IMR-90 (cell line): ENCODE data around the gene TBCK. TPM values are rescaled to one million over a fixed set of nuclear protein-coding genes. Genes with fewer than 3 reads are reported as not detected.
A peak's percentile ranks its signal among the peaks of the same experiment; 100 is the strongest.

ENCODE experiments used
- ATAC-seq: fragments of 200-7000 bp; cut with Tn5 transposase; 2 replicates; pipeline ENCODE4 v1.9.1; 2020; ENCODE audit warnings: low read depth, mild to moderate bottlenecking, moderate library complexity
- BruUV-seq: library from RNA; stranded (reverse); fragments of 400-500 nt; replicated peaks from 2 replicates; lab custom pipeline; 2021; lab: Mats Ljungman, UMichigan
- CTCF ChIA-PET: fragments of 300-600 bp; formaldehyde crosslinking; extraction: SDS; loops from one replicate; lab custom pipeline; 2021; ENCODE audit warnings: antibody characterized with exemption; lab: Yijun Ruan, JAX
- POLR2A ChIA-PET: fragments of 300-600 bp; sonication (Branson Sonifier 250); formaldehyde crosslinking; loops from one replicate; lab custom pipeline; 2022; ENCODE audit warnings: antibody characterized with exemption; ENCODE audit not compliant: unreplicated experiment; lab: Charles Lee
- DNase-seq: peaks from one replicate; pipeline ENCODE4 v3.0.0; 2013
- H2AFZ ChIP-seq: replicated peaks from 2 replicates; pipeline ENCODE3; 2013; ENCODE audit warnings: low read length, mild to moderate bottlenecking; ENCODE audit not compliant: poor library complexity
- H2AK5ac ChIP-seq: 2 replicates; pipeline ENCODE4 v1.6.1; 2013; ENCODE audit warnings: low read depth, low read length, inconsistent platforms
- H2AK9ac ChIP-seq: replicated peaks from 2 replicates; pipeline ENCODE3; 2013; ENCODE audit warnings: mild to moderate bottlenecking, low read depth, low read length, moderate library complexity; ENCODE audit not compliant: poor library complexity
- H2BK120ac ChIP-seq: 2 replicates; pipeline ENCODE4 v1.6.1; 2013; ENCODE audit warnings: low read depth, low read length, inconsistent platforms
- H2BK15ac ChIP-seq: 3 replicates; pipeline ENCODE4 v1.6.1; 2013; ENCODE audit warnings: low read depth, low read length, inconsistent platforms
- H2BK20ac ChIP-seq: 2 replicates; pipeline ENCODE4 v1.6.1; 2013; ENCODE audit warnings: low read depth, mild to moderate bottlenecking, inconsistent platforms, low read length, moderate library complexity
- H2BK5ac ChIP-seq: 2 replicates; pipeline ENCODE4 v1.6.1; 2013; ENCODE audit warnings: mild to moderate bottlenecking, low read depth, low read length, inconsistent platforms; ENCODE audit not compliant: poor library complexity, severe bottlenecking
- H3K14ac ChIP-seq: replicated peaks from 2 replicates; pipeline ENCODE4 v1.6.1; 2013; ENCODE audit warnings: low read depth, low read length, inconsistent platforms
- H3K18ac ChIP-seq: 2 replicates; pipeline ENCODE4 v1.6.1; 2013; ENCODE audit warnings: low read depth, low read length, control low read depth
- H3K23ac ChIP-seq: 2 replicates; pipeline ENCODE4 v1.6.1; 2013; ENCODE audit warnings: low read depth, low read length, inconsistent platforms
- H3K27ac ChIP-seq: 2 replicates; pipeline ENCODE4 v1.5.1; 2013; ENCODE audit warnings: mild to moderate bottlenecking, control low read depth, low read length; ENCODE audit not compliant: insufficient read depth
- H3K27me3 ChIP-seq: 2 replicates; pipeline ENCODE4 v1.6.1; 2013; ENCODE audit warnings: low read length; ENCODE audit not compliant: control insufficient read depth, insufficient read depth
- H3K36me3 ChIP-seq: 2 replicates; pipeline ENCODE4 v1.6.1; 2013; ENCODE audit warnings: low read length, mixed read lengths; ENCODE audit not compliant: control insufficient read depth, insufficient read depth
- H3K4ac ChIP-seq: 2 replicates; pipeline ENCODE4 v1.6.1; 2013; ENCODE audit warnings: low read depth, low read length, inconsistent platforms
- H3K4me1 ChIP-seq: 2 replicates; pipeline ENCODE4 v1.6.1; 2013; ENCODE audit warnings: low read length, mixed read lengths; ENCODE audit not compliant: control insufficient read depth, insufficient read depth
- H3K4me2 ChIP-seq: 2 replicates; pipeline ENCODE4 v1.6.1; 2013; ENCODE audit warnings: low read depth, mild to moderate bottlenecking, control low read depth, low read length, moderate library complexity
- H3K4me3 ChIP-seq: 2 replicates; pipeline ENCODE4 v1.5.1; 2013; ENCODE audit warnings: low read depth, mild to moderate bottlenecking, control low read depth, low read length, moderate library complexity; ENCODE audit not compliant: insufficient read depth
- H3K56ac ChIP-seq: 2 replicates; pipeline ENCODE4 v1.6.1; 2013; ENCODE audit warnings: low read length, inconsistent platforms; ENCODE audit not compliant: insufficient read depth; ENCODE audit errors: extremely low read depth
- H3K79me1 ChIP-seq, 2 experiments: 2 replicates each; pipeline ENCODE4 v1.6.1; 2013; ENCODE audit warnings: low read length in 2 of 2, inconsistent platforms in 1 of 2, low read depth in 1 of 2
- H3K9ac ChIP-seq: 2 replicates; pipeline ENCODE4 v1.6.1; 2013; ENCODE audit warnings: low read depth, low read length, control low read depth
- H3K9me1 ChIP-seq: 2 replicates; pipeline ENCODE4 v1.6.1; 2013; ENCODE audit warnings: low read length, inconsistent platforms; ENCODE audit not compliant: insufficient read depth
- H3K9me3 ChIP-seq: 2 replicates; pipeline ENCODE4 v1.6.1; 2013; ENCODE audit warnings: low read length; ENCODE audit not compliant: control insufficient read depth, insufficient read depth
- H4K20me1 ChIP-seq: 2 replicates; pipeline ENCODE4 v1.6.1; 2013; ENCODE audit warnings: low read length, inconsistent platforms; ENCODE audit not compliant: insufficient read depth
- H4K5ac ChIP-seq: 2 replicates; pipeline ENCODE4 v1.6.1; 2013; ENCODE audit warnings: mild to moderate bottlenecking, low read depth, low read length, control low read depth
- H4K8ac ChIP-seq, 2 experiments: 2 replicates each; pipeline ENCODE4 v1.6.1; 2013; ENCODE audit warnings: low read depth in 2 of 2, low read length in 2 of 2, control low read depth in 1 of 2, inconsistent platforms in 1 of 2
- H4K91ac ChIP-seq: 2 replicates; pipeline ENCODE4 v1.6.1; 2013; ENCODE audit warnings: low read depth, low read length, inconsistent platforms; ENCODE audit not compliant: insufficient read depth
- CHD1 ChIP-seq: IDR thresholded peaks from 2 replicates; pipeline ENCODE4 v1.6.1; 2012; ENCODE audit warnings: low read depth, low read length, improper control_type of control experiment
- POLR2A ChIP-seq: IDR thresholded peaks from 2 replicates; pipeline ENCODE4 v1.6.1; 2012; ENCODE audit warnings: mild to moderate bottlenecking, low read depth, low read length
- RAD21 ChIP-seq: IDR thresholded peaks from 2 replicates; pipeline ENCODE4 v1.6.1; 2012; ENCODE audit warnings: low read length, improper control_type of control experiment
- WGBS, 2 experiments: methylation state at CpG; one replicate each; pipeline versions ENCODE4 v1.1.5 to v1.1.7; 2013; ENCODE audit warnings: missing lambda C conversion rate in 2 of 2; ENCODE audit not compliant: insufficient read length in 1 of 2; ENCODE audit errors: extremely low coverage in 2 of 2; 5-methylcytosine and 5-hydroxymethylcytosine counted together
- dilution Hi-C: fragments of 300-500 bp; cut with HindIII; formaldehyde crosslinking; loops from one replicate; pipeline ENCODE4 v1.14.3; 2018; ENCODE audit warnings: low sequenced_read_pairs; ENCODE audit not compliant: unreplicated experiment
- in situ Hi-C: fragments of 300-500 bp; cut with MboI; formaldehyde crosslinking; loops from 3 replicates; pipeline ENCODE4 v1.14.3; 2019; ENCODE audit warnings: low sequenced_read_pairs, inconsistent platforms, mixed read lengths
- intact Hi-C: fragments of 100-400 bp; cut with micrococcal nuclease; formaldehyde crosslinking; loops from 2 replicates; pipeline ENCODE4 v1.10.0; 2022
- polyA plus RNA-seq, 3 experiments: library from polyadenylated mRNA; depleted of rRNA; stranded (reverse); fragments of >200 nt; gene quantifications; 2 replicates each; pipeline ENCODE4 v1.2.3, GENCODE V29; 2012; ENCODE audit warnings: low replicate concordance in 1 of 3
- total RNA-seq: library from RNA; depleted of rRNA; stranded (reverse); fragments of >200 nt; gene quantifications from 2 replicates; pipeline ENCODE4 v1.2.3, GENCODE V29; 2012
- TF ChIP-seq, protein P1 (sequence below): fragments of 150-350 bp; IDR thresholded peaks from 2 replicates; pipeline ENCODE4 v1.6.1; 2017; ENCODE audit warnings: mild to moderate bottlenecking, antibody characterized with exemption, low read length, low read depth
- TF ChIP-seq, protein P2 (sequence below): conservative IDR thresholded peaks from 2 replicates; pipeline ENCODE4 v1.5.1; 2012; ENCODE audit warnings: mild to moderate bottlenecking, low read depth, low read length, improper control_type of control experiment

Gene TBCK
- total and polyA plus RNA-seq, 2 of the 4 experiments (the other 2 are of a cell fraction), result 10.7 to 29.9 TPM

DNA sequence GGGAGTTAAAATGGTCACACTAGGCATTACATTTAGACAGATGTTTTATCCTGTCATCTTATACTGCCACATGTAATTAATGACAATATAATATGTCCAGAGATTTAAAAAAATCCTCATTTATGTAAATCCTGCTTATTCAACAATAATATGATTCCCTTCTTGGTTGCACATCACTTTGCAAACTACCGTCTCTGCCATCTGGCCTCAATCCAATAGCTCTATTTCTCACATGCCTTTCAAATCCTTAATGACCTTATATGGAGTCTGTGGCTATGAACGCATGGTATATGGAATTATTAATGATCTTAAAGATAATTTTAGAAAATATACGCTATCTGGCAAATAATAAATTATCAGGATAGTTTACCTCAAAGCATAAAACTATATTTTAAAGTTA is 276.2 kb downstream of the TBCK start:
- Histone ChIP-seq H3K27me3 (no peaks in the 10 kb centered on the region), H3K23ac (no peak overlapping the region), H3K4me3 (no peak overlapping the region), H3K79me1 (no peaks in the 10 kb centered on the region), H2AK5ac (no peak overlapping the region), H4K8ac (no peak overlapping the region), H3K4me2 (no peak overlapping the region), H3K4ac (no peak overlapping the region), H2AK9ac (no peak overlapping the region), H3K27ac (no peak overlapping the region), H2BK5ac (no peak overlapping the region), H2AFZ (no peak overlapping the region), H3K9ac (no peak overlapping the region), H3K14ac (no peak overlapping the region), H2BK20ac (no peak overlapping the region), H4K91ac (no peak overlapping the region), H4K20me1 (no peaks in the 10 kb centered on the region), H3K4me1 (no peaks in the 10 kb centered on the region), H4K5ac (no peak overlapping the region), H2BK120ac (no peak overlapping the region), H3K56ac (no peak overlapping the region), H3K36me3 (no peaks in the 10 kb centered on the region), H3K18ac (no peak overlapping the region), H3K9me1 (no peaks in the 10 kb centered on the region; the same call in 1 of the 2 replicates), H3K9me3 (no peaks in the 10 kb centered on the region), H2BK15ac (no peak overlapping the region)
- peak; percentile 13 for DNase-seq
- no TSS peak for BruUV-seq
- in situ Hi-C loops, result no loop called here
- dilution Hi-C loops, result no loop called here
- TF ChIP-seq, protein P1, sequence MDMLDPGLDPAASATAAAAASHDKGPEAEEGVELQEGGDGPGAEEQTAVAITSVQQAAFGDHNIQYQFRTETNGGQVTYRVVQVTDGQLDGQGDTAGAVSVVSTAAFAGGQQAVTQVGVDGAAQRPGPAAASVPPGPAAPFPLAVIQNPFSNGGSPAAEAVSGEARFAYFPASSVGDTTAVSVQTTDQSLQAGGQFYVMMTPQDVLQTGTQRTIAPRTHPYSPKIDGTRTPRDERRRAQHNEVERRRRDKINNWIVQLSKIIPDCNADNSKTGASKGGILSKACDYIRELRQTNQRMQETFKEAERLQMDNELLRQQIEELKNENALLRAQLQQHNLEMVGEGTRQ, result no peak
- no peak for TF ChIP-seq CHD1
- TF ChIP-seq, protein P2, sequence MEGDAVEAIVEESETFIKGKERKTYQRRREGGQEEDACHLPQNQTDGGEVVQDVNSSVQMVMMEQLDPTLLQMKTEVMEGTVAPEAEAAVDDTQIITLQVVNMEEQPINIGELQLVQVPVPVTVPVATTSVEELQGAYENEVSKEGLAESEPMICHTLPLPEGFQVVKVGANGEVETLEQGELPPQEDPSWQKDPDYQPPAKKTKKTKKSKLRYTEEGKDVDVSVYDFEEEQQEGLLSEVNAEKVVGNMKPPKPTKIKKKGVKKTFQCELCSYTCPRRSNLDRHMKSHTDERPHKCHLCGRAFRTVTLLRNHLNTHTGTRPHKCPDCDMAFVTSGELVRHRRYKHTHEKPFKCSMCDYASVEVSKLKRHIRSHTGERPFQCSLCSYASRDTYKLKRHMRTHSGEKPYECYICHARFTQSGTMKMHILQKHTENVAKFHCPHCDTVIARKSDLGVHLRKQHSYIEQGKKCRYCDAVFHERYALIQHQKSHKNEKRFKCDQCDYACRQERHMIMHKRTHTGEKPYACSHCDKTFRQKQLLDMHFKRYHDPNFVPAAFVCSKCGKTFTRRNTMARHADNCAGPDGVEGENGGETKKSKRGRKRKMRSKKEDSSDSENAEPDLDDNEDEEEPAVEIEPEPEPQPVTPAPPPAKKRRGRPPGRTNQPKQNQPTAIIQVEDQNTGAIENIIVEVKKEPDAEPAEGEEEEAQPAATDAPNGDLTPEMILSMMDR, result no peak
- TF ChIP-seq POLR2A, result no peak
- no peak for TF ChIP-seq RAD21
- no peak for ATAC-seq
- WGBS, 2 experiments, result no CpG with 5 or more reads among the region's 3 CpGs
- ChIA-PET POLR2A (no interaction called here), CTCF (no interaction called here)
- intact Hi-C loops, result loop anchor here (10.0 kb wide), 1 partner anchor 335 kb away; the partner anchor contains the start of genes GSTCD and INTS12
